LNCaP clone FGC (cell line): ENCODE results near the gene CYB5R3.
A peak's percentile ranks its signal among the peaks of the same experiment; 100 is the strongest.

Source experiments
- DNase-seq: peaks from one replicate; pipeline ENCODE4 v3.0.0-alpha.2; 2011; ENCODE audit warnings: low read depth
- H3K4me3 ChIP-seq: 2 replicates; pipeline ENCODE4 v1.5.1; 2011; ENCODE audit warnings: mild to moderate bottlenecking, low read depth, low read length, control low read depth
- TF ChIP-seq, protein P1 (sequence below): IDR thresholded peaks from 2 replicates; pipeline ENCODE4 v1.5.1; 2012; ENCODE audit warnings: mild to moderate bottlenecking; ENCODE audit not compliant: control insufficient read depth, insufficient read depth; ENCODE audit errors: extremely low read depth

The CYB5R3 gene

DNA sequence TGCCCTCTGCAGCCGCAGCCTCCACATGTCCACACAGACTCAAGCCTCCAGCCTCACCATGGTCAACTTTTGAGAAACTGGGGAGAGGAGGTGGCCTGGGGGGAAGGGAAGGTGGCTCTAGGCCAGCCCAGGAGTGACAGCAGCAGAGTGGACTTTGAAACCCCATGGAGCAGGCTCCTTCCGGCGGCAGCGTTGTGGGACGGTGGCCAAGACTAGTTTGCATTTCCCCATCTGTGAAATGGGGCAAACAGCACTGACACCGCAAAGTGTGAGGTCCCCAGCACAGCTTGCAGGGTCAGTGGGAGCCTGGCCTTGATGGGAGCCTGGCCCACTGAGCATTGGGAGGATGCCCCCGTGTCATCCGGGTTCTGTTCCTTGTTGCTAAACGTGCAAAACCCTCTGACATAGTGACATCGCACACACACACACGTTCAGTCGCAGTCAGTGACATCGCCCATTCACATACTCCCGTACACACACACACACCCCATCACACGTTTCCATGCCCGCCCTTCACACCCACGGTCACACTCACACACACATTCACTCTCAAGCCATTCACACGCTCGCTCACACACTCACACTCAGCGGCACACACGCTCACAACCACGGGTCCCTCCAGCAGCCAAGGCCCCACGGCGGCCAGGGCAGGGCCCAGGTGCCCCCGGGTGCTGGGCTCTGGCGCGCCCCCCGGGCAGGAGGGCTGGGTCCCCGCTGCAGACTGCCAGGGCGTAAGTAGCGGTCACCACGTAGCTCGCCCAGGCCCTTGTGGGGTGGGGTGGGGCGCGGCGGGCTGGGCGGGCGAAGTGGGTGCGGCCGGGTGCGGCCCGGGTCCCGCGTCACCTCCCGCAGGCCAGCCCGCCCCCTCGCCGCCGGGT is 585 bp downstream of the CYB5R3 start:
- H3K4me3 ChIP-seq: peak overlapping the region; percentile 90
- TF ChIP-seq, protein P1, sequence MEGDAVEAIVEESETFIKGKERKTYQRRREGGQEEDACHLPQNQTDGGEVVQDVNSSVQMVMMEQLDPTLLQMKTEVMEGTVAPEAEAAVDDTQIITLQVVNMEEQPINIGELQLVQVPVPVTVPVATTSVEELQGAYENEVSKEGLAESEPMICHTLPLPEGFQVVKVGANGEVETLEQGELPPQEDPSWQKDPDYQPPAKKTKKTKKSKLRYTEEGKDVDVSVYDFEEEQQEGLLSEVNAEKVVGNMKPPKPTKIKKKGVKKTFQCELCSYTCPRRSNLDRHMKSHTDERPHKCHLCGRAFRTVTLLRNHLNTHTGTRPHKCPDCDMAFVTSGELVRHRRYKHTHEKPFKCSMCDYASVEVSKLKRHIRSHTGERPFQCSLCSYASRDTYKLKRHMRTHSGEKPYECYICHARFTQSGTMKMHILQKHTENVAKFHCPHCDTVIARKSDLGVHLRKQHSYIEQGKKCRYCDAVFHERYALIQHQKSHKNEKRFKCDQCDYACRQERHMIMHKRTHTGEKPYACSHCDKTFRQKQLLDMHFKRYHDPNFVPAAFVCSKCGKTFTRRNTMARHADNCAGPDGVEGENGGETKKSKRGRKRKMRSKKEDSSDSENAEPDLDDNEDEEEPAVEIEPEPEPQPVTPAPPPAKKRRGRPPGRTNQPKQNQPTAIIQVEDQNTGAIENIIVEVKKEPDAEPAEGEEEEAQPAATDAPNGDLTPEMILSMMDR: no peak
- DNase-seq: no peak

DNA sequence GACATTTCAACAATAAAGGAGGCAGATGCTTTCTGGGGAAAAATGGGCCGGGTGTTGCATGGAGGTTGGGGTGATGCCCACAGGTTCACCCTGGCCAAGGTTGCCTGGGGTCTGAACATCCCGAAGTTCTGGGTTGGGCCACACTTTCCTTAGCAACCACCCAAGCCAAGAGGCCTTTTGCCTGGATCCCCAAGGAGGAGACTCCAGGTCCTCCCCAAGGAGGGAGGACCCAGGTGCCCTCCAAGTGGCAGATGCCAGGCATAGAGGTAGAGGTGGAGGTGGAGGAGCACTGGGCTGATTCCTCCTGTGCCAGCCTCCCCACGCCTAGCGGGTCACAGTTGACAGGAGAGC is 1.2 kb downstream of the CYB5R3 start:
- peak overlapping the region; percentile 90 for H3K4me3 ChIP-seq
- TF ChIP-seq, protein P1: no peak
- DNase-seq: no peak

GRCh38 chr22:42646569-42647525 is 2.3 kb downstream of the CYB5R3 start:
- H3K4me3 ChIP-seq: peak overlapping the region; percentile 36
- TF ChIP-seq, protein P1: no peak
- peak; percentile 15 for DNase-seq

DNA sequence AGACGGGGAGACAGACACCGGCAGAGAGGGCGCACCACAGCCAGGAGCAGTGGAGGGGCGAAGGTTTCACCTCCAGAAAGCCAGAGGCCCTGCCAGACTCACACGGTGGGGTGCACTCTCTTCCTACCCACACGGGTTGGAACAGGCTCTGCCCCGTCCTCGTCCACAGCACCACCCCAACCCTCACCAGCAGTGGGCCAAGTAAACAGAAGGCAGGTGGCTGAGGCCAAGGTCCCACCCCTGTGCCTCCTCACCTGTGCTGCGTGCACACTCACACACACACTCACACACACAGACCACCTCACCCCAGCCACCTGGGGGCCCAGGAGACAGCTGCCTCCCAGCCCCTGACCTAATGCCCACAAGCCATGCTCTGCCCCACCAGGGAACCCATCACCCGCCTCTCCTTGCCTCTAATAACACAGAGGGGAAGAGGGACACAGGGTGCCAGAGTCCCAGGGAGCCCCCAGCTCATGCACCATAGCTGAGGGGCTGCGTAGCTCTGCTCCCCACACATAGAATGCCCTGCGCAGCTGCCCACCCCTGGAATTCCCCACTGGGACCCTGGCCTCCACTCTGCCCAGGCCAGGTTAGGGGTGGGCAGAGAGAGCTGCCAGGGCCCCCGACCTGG is 3.1 kb downstream of the CYB5R3 start:
- TF ChIP-seq, protein P1: no peak
- H3K4me3 ChIP-seq: peak overlapping the region; percentile 36
- DNase-seq: no peak

DNA sequence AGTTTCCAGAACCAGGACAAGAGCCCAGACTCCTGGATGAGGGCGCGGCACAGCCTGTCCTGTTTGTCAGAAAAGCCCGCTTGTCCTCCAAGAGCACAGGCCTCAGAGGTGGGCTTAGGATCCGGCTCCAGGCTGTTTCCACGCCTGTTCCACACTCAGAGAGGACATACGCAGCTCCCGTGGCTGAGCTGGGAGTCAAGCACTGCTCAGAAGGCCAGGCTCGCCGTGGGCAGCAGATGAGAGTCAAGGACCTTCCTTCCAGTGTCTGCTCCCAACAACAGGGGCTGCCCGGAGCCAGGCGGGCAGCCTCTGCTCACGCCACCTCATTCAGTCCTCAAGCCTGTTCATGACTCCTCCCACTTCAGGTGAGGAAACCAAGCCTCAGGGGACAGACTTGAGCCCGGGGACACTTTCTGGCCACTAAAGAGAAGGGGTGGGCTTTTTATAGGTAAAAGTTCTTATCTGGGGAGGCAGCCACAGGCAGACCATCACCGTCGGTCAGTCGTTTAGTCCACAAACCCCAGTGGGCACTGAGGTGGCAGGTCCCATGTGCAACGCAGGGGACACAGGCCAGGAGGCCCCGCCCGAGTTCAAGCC is 3.8 kb downstream of the CYB5R3 start:
- H3K4me3 ChIP-seq: no peak overlapping the region
- TF ChIP-seq, protein P1: no peak
- DNase-seq: no peak

GRCh38 chr22:42644422-42645340 is 4.5 kb downstream of the CYB5R3 start:
- DNase-seq: no peak
- no peak overlapping the region for H3K4me3 ChIP-seq
- TF ChIP-seq, protein P1: no peak
